Effector CD4-positive, alpha-beta T cell (primary cell): ENCODE data around the gene SHANK1.

Experiments
- DNase-seq: peaks from one replicate; pipeline ENCODE4 v3.0.0-alpha.2; 2020

SHANK1 gene

GRCh38 chr19:50678323-50678722 lies 41.3 kb downstream of the SHANK1 start:
- DNase-seq: no peak

GRCh38 chr19:50677636-50678035 lies 42.0 kb downstream of the SHANK1 start:
- no peak for DNase-seq

GRCh38 chr19:50676625-50677197 lies 42.9 kb downstream of the SHANK1 start:
- DNase-seq: no peak

GRCh38 chr19:50673118-50673517 lies 46.5 kb downstream of the SHANK1 start:
- DNase-seq: no peak

GRCh38 chr19:50670102-50670380 lies 49.6 kb downstream of the SHANK1 start:
- no peak for DNase-seq

- no peak for DNase-seq
These were observed 50.1 kb downstream of the SHANK1 start for GRCh38 chr19:50669302-50670101.

- no peak for DNase-seq
These were observed 50.7 kb downstream of the SHANK1 start for GRCh38 chr19:50668879-50669278.

- DNase-seq: no peak
These were observed 51.2 kb downstream of the SHANK1 start for GRCh38 chr19:50668416-50668815.

- DNase-seq: no peak
These were observed 51.8 kb downstream of the SHANK1 start for GRCh38 chr19:50667759-50668231.

GRCh38 chr19:50667177-50667758 lies 52.3 kb downstream of the SHANK1 start:
- no peak for DNase-seq

- no peak for DNase-seq
These were observed 53.0 kb downstream of the SHANK1 start for GRCh38 chr19:50666346-50667176.

- no peak for DNase-seq
These were observed 55.4 kb downstream of the SHANK1 start for GRCh38 chr19:50664204-50664603.

GRCh38 chr19:50663482-50663790 lies 56.2 kb downstream of the SHANK1 start:
- DNase-seq: no peak

- no peak for DNase-seq
These were observed 56.7 kb downstream of the SHANK1 start for GRCh38 chr19:50662651-50663481.

- DNase-seq: no peak
These were observed 57.6 kb downstream of the SHANK1 start for GRCh38 chr19:50661766-50662650.

- DNase-seq: no peak
These were observed 58.6 kb downstream of the SHANK1 start for GRCh38 chr19:50661023-50661422.

- no peak for DNase-seq
These were observed 59.6 kb downstream of the SHANK1 start for GRCh38 chr19:50660088-50660366.

GRCh38 chr19:50659318-50660087 lies 60.1 kb downstream of the SHANK1 start:
- DNase-seq: no peak

- no peak for DNase-seq
These were observed 60.9 kb downstream of the SHANK1 start for GRCh38 chr19:50658441-50659317.
